Stimulated activated memory B cell treated with anti-CD40 and anti-IgM and Interleukin-4, amounts not matched to agents 10 μg/mL and 1 μg/mL and 100 μg/mL, for 72 hours (primary cell): ENCODE data around the gene UBALD2.
A peak's percentile ranks its signal among the peaks of the same experiment; 100 is the strongest.
"Not testable (repeated sequence)": the region's sequence is repeated elsewhere in the genome, so short reads cannot be mapped to it uniquely, and the experiment has no call there.

Experiments used
- ATAC-seq: fragments of 150-1000 bp; cut with Tn5 transposase; 2 replicates; pipeline ENCODE4 v1.10.0; 2021
- H3K27ac Mint-ChIP-seq: one replicate; pipeline ENCODE4 v1.8.0; 2022; ENCODE audit warnings: mild to moderate bottlenecking, mixed read lengths
- H3K27me3 Mint-ChIP-seq: one replicate; pipeline ENCODE4 v1.8.0; 2022; ENCODE audit warnings: mixed read lengths
- H3K36me3 Mint-ChIP-seq: one replicate; pipeline ENCODE4 v1.8.0; 2022; ENCODE audit warnings: mixed read lengths
- H3K4me1 Mint-ChIP-seq: one replicate; pipeline ENCODE4 v1.8.0; 2022; ENCODE audit warnings: mixed read lengths
- H3K4me3 Mint-ChIP-seq: one replicate; pipeline ENCODE4 v1.8.0; 2022; ENCODE audit warnings: mild to moderate bottlenecking, moderate library complexity, mixed read lengths
- H3K9me3 Mint-ChIP-seq: one replicate; pipeline ENCODE4 v1.8.0; 2022; ENCODE audit warnings: mixed read lengths

UBALD2 gene

DNA sequence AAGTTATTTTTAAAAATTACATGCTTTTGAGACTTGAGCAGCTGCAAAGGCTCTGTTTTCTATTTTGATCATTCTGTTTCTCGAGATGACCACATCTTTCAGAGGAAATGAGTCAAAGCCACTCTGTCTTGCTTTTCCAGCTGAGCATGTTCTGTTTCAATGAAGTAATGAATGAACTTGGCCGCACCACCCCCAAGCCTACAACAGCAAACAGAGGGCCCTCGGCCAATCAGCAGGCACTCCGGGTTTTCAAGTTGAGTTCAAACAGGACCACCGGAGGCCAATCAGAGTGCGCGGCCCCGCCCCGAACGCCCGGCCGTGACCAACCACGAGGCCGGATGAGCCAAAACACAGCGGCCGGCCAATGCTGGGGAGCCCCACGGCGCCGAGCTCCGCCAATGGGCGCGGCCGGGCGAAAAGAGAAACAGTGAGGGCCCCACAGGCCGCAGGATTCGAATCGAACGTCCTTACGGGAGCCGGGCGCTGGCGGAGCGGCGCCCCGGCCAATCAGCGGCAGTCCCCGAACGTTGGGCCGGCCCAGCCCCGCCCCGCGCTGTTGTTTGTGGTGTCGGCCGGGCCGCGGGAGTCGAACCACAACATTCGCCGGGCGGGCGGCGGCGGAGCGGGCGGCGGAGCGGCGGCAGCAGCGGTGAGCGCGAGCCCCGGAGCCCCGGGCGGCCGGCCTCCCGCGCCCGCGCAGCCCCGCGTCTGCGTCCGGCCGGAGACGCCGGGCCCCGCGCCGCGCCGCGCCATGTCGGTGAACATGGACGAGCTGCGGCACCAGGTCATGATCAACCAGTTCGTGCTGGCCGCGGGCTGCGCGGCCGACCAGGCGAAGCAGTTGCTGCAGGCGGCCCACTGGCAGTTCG is at the start of gene UBALD2:
Gene UBALD2 (plus strand): TSS at position 594 of the 869 bp plus-strand sequence. CDS start 158 bp downstream, at position 752.
- Mint-ChIP-seq H3K9me3 (no peaks in the 10 kb centered on the region), H3K36me3 (peaks cover 15% of the 10 kb centered on the region), H3K4me3 (peak within 1 kb of the TSS; percentile 98), H3K4me1 (peaks cover 74% of the 10 kb centered on the region), H3K27me3 (no peaks in the 10 kb centered on the region), H3K27ac (peak within 1 kb of the TSS; percentile 80)
- ATAC-seq, result peak; percentile 92

DNA sequence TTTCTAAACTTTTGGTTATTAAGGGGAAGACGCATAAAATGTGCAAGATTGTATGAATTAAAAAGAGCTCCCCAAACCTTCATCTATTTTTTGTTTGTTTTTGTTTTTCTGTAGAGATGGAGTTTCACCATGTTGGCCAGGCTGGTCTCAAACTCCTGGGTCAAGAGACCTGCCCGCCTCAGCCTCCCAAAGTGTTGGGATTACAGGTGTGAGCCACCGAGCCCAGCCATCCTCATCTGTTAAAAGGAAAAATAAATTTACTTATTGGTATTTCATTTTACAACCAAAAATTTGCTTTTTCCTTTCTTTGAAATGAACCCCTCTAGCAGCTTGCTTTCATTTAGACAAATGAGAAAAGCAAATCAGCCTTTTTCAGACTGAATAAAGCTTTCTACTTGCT is 48.1 kb upstream of the UBALD2 start:
- Mint-ChIP-seq H3K27ac (no peak overlapping the region), H3K4me1 (no peaks in the 10 kb centered on the region), H3K9me3 (no peaks in the 10 kb centered on the region), H3K4me3 (no peak overlapping the region), H3K27me3 (no peaks in the 10 kb centered on the region), H3K36me3 (no peaks in the 10 kb centered on the region)
- ATAC-seq, result no peak

GRCh38 chr17:76219670-76220383 is 45.3 kb upstream of the UBALD2 start:
- no peak overlapping the region for H3K27ac Mint-ChIP-seq
- no peak overlapping the region for H3K4me3 Mint-ChIP-seq
- H3K9me3 Mint-ChIP-seq, result no peaks in the 10 kb centered on the region
- no peaks in the 10 kb centered on the region for H3K4me1 Mint-ChIP-seq
- H3K36me3 Mint-ChIP-seq, result no peaks in the 10 kb centered on the region
- no peak for ATAC-seq
- no peaks in the 10 kb centered on the region for H3K27me3 Mint-ChIP-seq

DNA sequence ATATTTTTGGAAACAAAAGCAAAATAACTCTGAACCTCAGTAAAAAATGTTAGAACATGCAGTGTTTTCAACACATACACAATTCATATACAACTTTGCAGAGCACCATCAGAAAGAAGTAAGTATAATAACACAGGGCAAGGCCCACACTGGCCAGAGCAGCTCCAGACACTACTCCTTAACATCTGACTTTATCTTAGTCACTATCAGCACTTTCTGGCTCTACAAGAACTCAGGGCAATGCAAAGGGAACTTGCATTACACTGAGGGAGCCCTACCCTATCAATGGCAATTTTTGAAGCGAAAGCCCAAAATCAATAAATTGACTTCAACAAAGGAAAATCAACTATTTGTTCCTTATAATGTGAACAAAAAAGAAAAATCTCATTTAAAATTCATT is 41.3 kb upstream of the UBALD2 start:
- no peak overlapping the region for H3K27ac Mint-ChIP-seq
- H3K4me1 Mint-ChIP-seq, result no peaks in the 10 kb centered on the region
- H3K36me3 Mint-ChIP-seq, result no peaks in the 10 kb centered on the region
- H3K9me3 Mint-ChIP-seq, result no peaks in the 10 kb centered on the region
- no peaks in the 10 kb centered on the region for H3K27me3 Mint-ChIP-seq
- ATAC-seq, result no peak
- no peak overlapping the region for H3K4me3 Mint-ChIP-seq

DNA sequence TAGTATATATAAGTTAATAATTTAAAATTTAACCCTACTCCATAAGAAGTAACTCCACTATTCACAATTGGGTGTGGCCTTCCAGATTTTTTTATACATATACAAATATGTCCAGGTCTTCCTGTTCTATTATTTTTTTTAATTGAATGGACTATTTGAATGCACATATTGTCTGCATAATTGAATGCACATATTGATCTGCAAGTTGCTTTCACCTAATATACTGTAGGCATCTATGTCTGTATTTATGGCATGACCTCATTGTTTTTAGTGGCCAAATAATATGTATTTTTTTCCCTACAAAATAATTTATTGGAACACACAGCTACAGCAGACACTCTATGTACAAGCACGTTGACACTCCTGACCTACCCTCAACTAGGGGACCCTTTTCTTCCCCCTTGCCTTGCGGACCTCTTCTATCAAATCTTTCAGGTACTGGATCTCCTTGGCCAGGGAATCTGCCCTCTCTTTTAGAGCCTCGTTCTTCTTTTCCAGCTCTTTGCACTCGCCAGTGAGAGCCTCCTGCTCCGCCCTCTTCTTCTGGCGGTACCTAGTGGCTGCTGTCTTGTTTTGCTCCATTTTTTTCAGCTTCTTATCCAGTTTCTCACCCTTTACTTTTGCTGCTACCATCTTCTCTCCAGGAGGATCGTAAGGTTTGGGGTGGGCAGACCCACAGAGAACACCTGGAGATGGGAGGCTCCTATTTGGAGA is 39.6 kb upstream of the UBALD2 start:
- not testable (repeated sequence) for H3K4me1 Mint-ChIP-seq, H3K9me3 Mint-ChIP-seq, H3K4me3 Mint-ChIP-seq, H3K27ac Mint-ChIP-seq, H3K36me3 Mint-ChIP-seq, H3K27me3 Mint-ChIP-seq, ATAC-seq

DNA sequence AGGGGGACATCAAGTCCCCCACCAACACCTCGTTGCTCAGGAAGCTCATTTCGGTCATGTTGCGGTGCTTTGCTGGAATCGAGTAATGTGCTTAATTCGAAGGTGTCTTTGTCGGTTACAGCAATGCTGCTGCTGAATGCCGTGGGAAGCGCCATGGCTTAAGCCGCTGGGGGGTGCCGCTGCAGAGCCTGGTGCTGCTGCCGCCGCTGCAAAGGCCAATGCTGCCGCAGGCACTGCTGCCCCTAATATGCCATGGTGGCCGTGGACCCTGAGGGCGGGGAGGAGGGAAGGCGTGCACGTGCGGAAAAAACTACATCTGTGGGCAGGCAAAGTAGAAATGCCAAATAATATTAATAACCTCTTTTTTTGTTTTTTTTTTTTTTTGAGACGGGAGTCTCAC is 38.4 kb upstream of the UBALD2 start:
- not testable (repeated sequence) for H3K4me3 Mint-ChIP-seq, H3K4me1 Mint-ChIP-seq, H3K27ac Mint-ChIP-seq, H3K36me3 Mint-ChIP-seq, H3K27me3 Mint-ChIP-seq, ATAC-seq, H3K9me3 Mint-ChIP-seq

- Mint-ChIP-seq H3K27me3 (no peaks in the 10 kb centered on the region), H3K36me3 (no peaks in the 10 kb centered on the region), H3K4me1 (peaks cover 11% of the 10 kb centered on the region), H3K4me3 (no peak overlapping the region), H3K27ac (no peak overlapping the region), H3K9me3 (no peaks in the 10 kb centered on the region)
- no peak for ATAC-seq
Measured at GRCh38 chr17:76232342-76232741, 32.8 kb upstream of the UBALD2 start.

GRCh38 chr17:76233588-76234353 is 31.4 kb upstream of the UBALD2 start:
- Mint-ChIP-seq H3K36me3 (no peaks in the 10 kb centered on the region), H3K9me3 (no peaks in the 10 kb centered on the region), H3K4me3 (no peak overlapping the region), H3K27ac (no peak overlapping the region), H3K27me3 (peaks cover under 1% of the 10 kb centered on the region), H3K4me1 (peaks cover 11% of the 10 kb centered on the region)
- no peak for ATAC-seq

DNA sequence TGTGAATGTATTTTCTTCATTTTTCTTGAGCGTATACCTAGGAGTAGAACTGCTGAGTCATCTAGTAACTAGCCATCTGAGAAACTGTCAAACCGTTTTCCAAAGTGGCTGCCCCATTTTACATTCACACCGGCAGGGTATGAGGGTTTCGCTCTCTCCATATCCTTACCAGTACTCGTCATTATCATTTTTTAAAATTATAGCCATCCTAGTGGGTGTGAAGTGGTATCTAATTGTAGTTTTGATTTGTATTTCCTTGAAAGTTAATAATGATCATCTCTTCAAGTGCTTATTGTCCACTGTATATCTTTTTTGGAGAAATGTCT is 30.8 kb upstream of the UBALD2 start:
- peaks cover 11% of the 10 kb centered on the region for H3K4me1 Mint-ChIP-seq
- H3K27ac Mint-ChIP-seq, result no peak overlapping the region
- H3K9me3 Mint-ChIP-seq, result no peaks in the 10 kb centered on the region
- H3K4me3 Mint-ChIP-seq, result no peak overlapping the region
- ATAC-seq, result no peak
- peaks cover 6% of the 10 kb centered on the region for H3K27me3 Mint-ChIP-seq
- H3K36me3 Mint-ChIP-seq, result no peaks in the 10 kb centered on the region

DNA sequence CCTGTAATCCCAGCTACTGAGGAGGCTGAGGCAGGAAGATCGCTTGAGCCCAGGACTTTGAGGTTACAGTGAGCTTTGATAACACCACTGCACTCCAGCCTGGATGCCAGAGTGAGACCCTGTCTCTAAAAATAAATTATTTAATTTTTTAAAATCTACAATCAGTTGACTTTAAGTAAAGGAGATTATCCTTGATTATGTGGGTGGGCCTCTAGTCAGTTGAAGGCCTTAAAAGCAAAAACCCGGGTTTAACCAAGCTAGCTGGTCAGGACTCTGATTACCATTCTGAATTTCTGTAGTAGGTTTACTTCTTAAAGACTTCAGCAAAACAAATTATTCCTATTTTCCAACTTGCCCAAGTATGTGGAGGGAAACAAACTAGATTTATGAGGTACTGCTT is 29.3 kb upstream of the UBALD2 start:
- Mint-ChIP-seq H3K9me3 (no peaks in the 10 kb centered on the region), H3K27me3 (peaks cover 9% of the 10 kb centered on the region), H3K4me3 (no peak overlapping the region), H3K36me3 (no peaks in the 10 kb centered on the region), H3K27ac (no peak overlapping the region), H3K4me1 (peaks cover 13% of the 10 kb centered on the region)
- ATAC-seq, result no peak

GRCh38 chr17:76236603-76237002 is 28.5 kb upstream of the UBALD2 start:
- no peak for ATAC-seq
- Mint-ChIP-seq H3K36me3 (no peaks in the 10 kb centered on the region), H3K4me3 (no peak overlapping the region), H3K9me3 (no peaks in the 10 kb centered on the region), H3K27me3 (peaks cover 16% of the 10 kb centered on the region), H3K4me1 (peaks cover 21% of the 10 kb centered on the region), H3K27ac (no peak overlapping the region)

DNA sequence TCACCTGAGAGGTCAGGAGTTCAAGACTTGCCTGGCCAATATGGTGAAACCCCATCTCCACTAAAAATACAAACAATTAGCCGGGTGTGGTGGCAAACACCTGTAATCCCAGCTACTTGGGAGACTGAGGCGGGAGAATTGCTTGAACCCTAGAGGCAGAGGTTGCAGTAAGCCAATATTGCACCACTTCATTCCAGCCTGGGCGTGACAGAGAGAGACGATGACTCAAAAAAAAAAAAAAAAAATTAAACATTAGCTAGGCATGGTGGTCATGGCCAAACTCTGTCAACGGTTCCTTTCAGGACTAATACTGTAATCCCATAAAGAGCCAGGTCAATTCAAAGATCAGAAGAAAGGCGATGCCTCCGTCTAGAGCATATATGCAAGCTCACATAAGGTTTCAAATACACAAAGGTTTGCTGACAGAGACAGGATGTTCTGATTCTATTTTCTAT is 27.3 kb upstream of the UBALD2 start:
- Mint-ChIP-seq H3K36me3 (no peaks in the 10 kb centered on the region), H3K27ac (no peak overlapping the region), H3K27me3 (peaks cover 29% of the 10 kb centered on the region), H3K9me3 (no peaks in the 10 kb centered on the region), H3K4me1 (peaks cover 21% of the 10 kb centered on the region), H3K4me3 (no peak overlapping the region)
- no peak for ATAC-seq

GRCh38 chr17:76238847-76239537 is 26.2 kb upstream of the UBALD2 start:
- peaks cover 34% of the 10 kb centered on the region for H3K27me3 Mint-ChIP-seq
- no peak overlapping the region for H3K27ac Mint-ChIP-seq
- peaks cover 16% of the 10 kb centered on the region for H3K4me1 Mint-ChIP-seq
- no peaks in the 10 kb centered on the region for H3K9me3 Mint-ChIP-seq
- H3K36me3 Mint-ChIP-seq, result no peaks in the 10 kb centered on the region
- peak overlapping the region; percentile 62 for H3K4me3 Mint-ChIP-seq
- no peak for ATAC-seq

DNA sequence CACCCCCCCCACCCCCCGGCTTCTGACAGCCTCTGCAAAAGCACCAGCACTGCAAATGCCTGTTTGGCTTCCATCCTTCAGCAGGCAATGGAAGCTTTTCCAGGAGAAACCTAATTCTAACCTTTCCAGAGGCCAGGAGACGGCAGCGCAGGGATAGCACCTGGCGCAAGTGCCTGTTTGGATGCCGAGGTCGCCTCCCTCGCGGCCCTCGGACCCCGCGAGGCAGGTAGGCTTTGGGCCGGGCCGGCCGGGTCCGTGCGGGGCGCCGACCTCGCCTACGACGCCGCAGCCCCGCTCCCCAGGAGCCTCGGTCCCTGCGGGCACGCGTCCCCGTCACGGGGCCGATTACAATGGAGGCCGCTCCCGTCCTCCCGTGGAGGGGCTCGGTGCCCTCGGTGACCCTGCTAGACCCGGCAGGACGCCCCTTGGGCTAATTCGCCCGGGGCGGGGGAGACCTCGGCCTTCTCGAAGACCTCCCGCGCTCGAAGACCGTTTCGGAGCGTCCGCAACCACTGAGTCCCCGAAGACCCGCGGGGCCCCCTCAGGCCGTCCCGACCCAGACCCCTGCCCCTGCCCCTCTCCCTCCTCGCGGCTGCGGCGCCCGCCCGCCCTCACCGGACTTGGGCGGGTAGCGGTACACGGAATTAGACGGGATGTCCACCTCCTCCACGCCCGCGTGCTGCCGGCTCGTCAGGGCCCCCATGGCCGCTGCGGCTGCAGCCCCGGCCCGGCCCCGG is 25.4 kb upstream of the UBALD2 start:
- peaks cover 10% of the 10 kb centered on the region for H3K4me1 Mint-ChIP-seq

More for the DNA sequence above, 25.4 kb upstream of the UBALD2 start:
- Mint-ChIP-seq H3K4me3 (peak overlapping the region; percentile 62), H3K27ac (no peak overlapping the region), H3K9me3 (no peaks in the 10 kb centered on the region), H3K27me3 (peaks cover 34% of the 10 kb centered on the region), H3K36me3 (no peaks in the 10 kb centered on the region)
- ATAC-seq, result peak; percentile 65
